Fibroblast of pulmonary artery (primary cell): ENCODE results near the gene SLC6A3.
A peak's percentile ranks its signal among the peaks of the same experiment; 100 is the strongest.

Experiments used
- DNase-seq: peaks from one replicate; pipeline ENCODE4 v3.0.0-alpha.2; 2010; ENCODE audit warnings: low read depth
- H3K4me3 ChIP-seq: replicated peaks from 2 replicates; pipeline ENCODE4 v1.5.1; 2011; ENCODE audit warnings: low read depth, mild to moderate bottlenecking, control low read depth, low read length, moderate library complexity
- CTCF ChIP-seq: IDR thresholded peaks from 2 replicates; pipeline ENCODE4 v1.5.1; 2011; ENCODE audit warnings: mild to moderate bottlenecking, control low read depth, low read length, inconsistent platforms; ENCODE audit errors: missing control alignments

Gene SLC6A3

DNA sequence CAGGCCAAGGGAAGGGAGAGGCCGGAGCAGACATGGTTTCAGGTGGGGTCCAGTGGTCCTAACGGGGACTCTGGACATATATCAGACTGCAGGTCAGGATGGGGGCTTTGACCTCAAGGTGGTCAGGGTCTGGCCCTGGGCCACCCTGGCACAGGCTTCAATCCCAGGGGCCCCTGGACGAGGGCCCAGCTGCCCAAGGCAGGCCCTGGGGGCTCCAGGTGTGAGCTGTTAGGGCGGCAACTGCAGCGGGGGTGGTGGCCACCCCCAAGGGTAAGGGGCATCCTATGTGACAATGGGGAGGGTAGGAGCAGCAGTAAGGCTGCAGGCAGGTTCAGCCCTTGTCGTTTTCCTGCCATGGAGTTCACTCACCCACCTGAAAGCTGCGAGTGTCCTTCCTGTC is 54.9 kb downstream of the SLC6A3 start:
- no peak for DNase-seq
- TF ChIP-seq CTCF: no peak
- no peak overlapping the region for H3K4me3 ChIP-seq

DNA sequence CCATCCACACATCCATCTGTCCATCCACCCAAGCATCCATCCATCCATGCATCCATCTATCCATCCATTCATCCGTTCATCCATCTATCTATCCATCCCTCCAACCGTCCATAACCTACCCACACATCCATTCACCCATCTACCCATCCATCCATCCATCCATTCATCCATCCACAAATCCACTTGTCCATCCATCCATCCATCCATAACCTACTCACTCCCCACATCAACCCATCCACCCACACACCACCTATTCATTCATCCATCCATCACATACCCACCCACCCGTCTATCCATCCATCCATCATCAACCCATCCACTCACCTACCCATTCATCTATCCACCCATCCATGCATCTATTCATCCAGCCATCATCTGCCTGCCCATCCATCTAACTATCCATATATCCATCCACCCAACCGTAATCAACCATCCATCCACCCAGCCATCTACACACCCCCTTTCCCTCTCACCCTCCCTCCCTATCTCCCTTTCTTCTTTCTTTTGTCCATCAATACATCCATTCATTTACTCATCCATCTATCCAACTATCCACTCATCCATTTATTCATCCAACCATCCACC is 56.8 kb downstream of the SLC6A3 start:
- no peak for DNase-seq
- TF ChIP-seq CTCF: no peak
- no peak overlapping the region for H3K4me3 ChIP-seq

DNA sequence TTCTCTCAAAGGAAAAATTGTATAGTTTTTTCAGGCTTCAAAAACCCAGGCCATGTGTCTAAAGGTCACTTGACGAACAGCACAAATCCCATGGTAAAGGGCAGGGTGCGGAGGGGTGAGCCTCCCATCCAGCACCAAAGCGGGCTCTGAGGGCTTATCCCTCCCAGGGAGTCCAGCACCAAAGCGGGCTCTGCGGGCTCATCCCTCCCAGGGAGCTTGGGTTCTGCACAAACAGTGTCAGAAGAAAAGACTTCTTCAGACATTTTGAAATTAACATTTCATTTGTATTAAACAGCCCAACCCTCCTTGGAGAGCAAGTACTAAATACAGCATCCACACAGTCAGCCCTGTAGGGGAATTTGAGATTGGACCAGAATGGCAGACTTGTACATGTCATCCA is 57.4 kb downstream of the SLC6A3 start:
- H3K4me3 ChIP-seq: no peak overlapping the region
- no peak for DNase-seq
- no peak for TF ChIP-seq CTCF

GRCh38 chr5:1387059-1387755 is 58.0 kb downstream of the SLC6A3 start:
- DNase-seq: no peak

GRCh38 chr5:1386274-1386717 is 58.9 kb downstream of the SLC6A3 start:
- no peak for TF ChIP-seq CTCF
- peak overlapping the region; percentile 59 for H3K4me3 ChIP-seq
- DNase-seq: peak; percentile 44

More at GRCh38 chr5:1387059-1387755, 58.0 kb downstream of the SLC6A3 start:
- no peak overlapping the region for H3K4me3 ChIP-seq
- no peak for TF ChIP-seq CTCF

- peak; percentile 45 for DNase-seq
- no peak for TF ChIP-seq CTCF
- H3K4me3 ChIP-seq: peak overlapping the region; percentile 59
These were observed 59.6 kb downstream of the SLC6A3 start for GRCh38 chr5:1385395-1386273.
